Activated CD8-positive, alpha-beta memory T cell treated with anti-CD3 and anti-CD28 coated beads, Interleukin-2, amount 50 U/mL, for 1 hour (primary cell): ENCODE data around the gene FETUB.

ENCODE experiments used
- DNase-seq: peaks from one replicate; pipeline ENCODE4 v3.0.0-alpha.2; 2020; ENCODE audit errors: extremely low read depth

The FETUB gene

GRCh38 chr3:186639778-186640472 is at the start of gene FETUB:
FETUB (plus strand) TSS chr3:186640399; CDS start chr3:186640461, 62 bp downstream.
- DNase-seq: no peak

GRCh38 chr3:186590580-186591295 is 49.5 kb upstream of the FETUB start:
- no peak for DNase-seq

- DNase-seq: no peak
Observed at GRCh38 chr3:186592682-186593081, 47.5 kb upstream of the FETUB start.

- no peak for DNase-seq
Observed at GRCh38 chr3:186593862-186594261, 46.3 kb upstream of the FETUB start.

- no peak for DNase-seq
Observed at GRCh38 chr3:186594591-186595113, 45.5 kb upstream of the FETUB start.

GRCh38 chr3:186596568-186597287 is 43.5 kb upstream of the FETUB start:
- DNase-seq: no peak

- DNase-seq: no peak
Observed at GRCh38 chr3:186598108-186598784, 42.0 kb upstream of the FETUB start.

- no peak for DNase-seq
Observed at GRCh38 chr3:186598794-186599141, 41.4 kb upstream of the FETUB start.

GRCh38 chr3:186599142-186599784 is 40.9 kb upstream of the FETUB start:
- no peak for DNase-seq

GRCh38 chr3:186599785-186600166 is 40.4 kb upstream of the FETUB start:
- DNase-seq: no peak

- no peak for DNase-seq
Observed at GRCh38 chr3:186600896-186601295, 39.3 kb upstream of the FETUB start.

- DNase-seq: no peak
Observed at GRCh38 chr3:186603159-186603558, 37.0 kb upstream of the FETUB start.

- DNase-seq: no peak
Observed at GRCh38 chr3:186605078-186605477, 35.1 kb upstream of the FETUB start.

- DNase-seq: no peak
Observed at GRCh38 chr3:186605561-186606545, 34.3 kb upstream of the FETUB start.

- DNase-seq: no peak
Observed at GRCh38 chr3:186608624-186609215, 31.5 kb upstream of the FETUB start.

- no peak for DNase-seq
Observed at GRCh38 chr3:186609247-186609868, 30.8 kb upstream of the FETUB start.

GRCh38 chr3:186612065-186612464 is 28.1 kb upstream of the FETUB start:
- DNase-seq: no peak

- no peak for DNase-seq
Observed at GRCh38 chr3:186612721-186613636, 27.2 kb upstream of the FETUB start, which contains the start of gene AHSG. AHSG (plus strand) TSS chr3:186613060; CDS start chr3:186613142, 82 bp downstream.
